ENCODE data around the gene SNORC. TPM values are rescaled to one million over a fixed set of nuclear protein-coding genes. Genes with fewer than 3 reads are reported as not detected.

SNORC gene
- total RNA-seq, 4 donors from 2014 or later: 2.5 to 27.2 (median 14.1) TPM

DNA sequence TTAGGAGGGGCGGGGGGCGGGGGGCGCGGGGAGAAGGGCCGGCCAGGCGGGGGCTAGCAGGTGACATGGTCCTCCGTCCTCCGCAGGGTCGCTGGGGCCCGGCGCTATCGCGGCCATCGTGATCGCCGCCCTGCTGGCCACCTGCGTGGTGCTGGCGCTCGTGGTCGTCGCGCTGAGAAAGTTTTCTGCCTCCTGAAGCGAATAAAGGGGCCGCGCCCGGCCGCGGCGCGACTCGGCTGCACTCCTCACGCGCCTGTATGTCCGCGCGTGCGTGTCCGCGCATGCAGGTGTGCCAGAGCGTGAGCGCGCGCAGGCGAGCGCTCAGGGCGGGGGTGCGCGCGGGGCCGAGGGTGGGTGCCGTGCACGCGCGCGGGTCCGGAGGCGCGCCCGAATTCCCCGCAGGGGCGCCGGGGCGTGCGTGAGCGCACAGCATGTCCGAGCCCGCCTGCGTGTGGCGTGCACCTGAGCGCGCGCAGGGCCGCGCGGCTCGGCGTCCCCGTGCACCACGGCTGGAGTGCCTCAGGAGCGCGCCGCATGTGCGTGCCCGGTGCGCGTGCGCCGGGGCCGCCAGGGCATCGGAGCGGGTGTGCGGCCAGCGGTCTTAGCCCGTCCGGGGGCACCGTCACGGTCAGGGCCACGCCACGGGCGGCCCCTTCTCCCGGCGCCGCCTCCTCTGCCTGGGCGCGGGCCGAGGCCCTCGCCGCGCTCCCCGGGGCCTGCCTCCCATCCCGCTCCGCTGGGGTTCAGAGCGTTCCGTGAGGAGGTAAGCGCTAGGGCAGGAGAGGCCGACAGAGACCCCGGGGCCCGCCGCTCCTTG lies 6.3 kb downstream of the SNORC start:
- intact Hi-C loops (cut with DNase I; ENCODE audit: low total_unique reads): no loop called here
- WGBS, 2 donors: 3% methylated on average over 21 of the region's 119 CpGs; no CpG with 5 or more reads in 1 of the 2 donors
- peak in 1 of 2 donors; percentile 70 for DNase-seq (ENCODE audit: low spot score in 2 of 2)
- peak overlapping the region; percentile 33 for H3K4me3 ChIP-seq (ENCODE audit: low read depth, poor library complexity, severe bottlenecking)
- TF ChIP-seq, protein P1, sequence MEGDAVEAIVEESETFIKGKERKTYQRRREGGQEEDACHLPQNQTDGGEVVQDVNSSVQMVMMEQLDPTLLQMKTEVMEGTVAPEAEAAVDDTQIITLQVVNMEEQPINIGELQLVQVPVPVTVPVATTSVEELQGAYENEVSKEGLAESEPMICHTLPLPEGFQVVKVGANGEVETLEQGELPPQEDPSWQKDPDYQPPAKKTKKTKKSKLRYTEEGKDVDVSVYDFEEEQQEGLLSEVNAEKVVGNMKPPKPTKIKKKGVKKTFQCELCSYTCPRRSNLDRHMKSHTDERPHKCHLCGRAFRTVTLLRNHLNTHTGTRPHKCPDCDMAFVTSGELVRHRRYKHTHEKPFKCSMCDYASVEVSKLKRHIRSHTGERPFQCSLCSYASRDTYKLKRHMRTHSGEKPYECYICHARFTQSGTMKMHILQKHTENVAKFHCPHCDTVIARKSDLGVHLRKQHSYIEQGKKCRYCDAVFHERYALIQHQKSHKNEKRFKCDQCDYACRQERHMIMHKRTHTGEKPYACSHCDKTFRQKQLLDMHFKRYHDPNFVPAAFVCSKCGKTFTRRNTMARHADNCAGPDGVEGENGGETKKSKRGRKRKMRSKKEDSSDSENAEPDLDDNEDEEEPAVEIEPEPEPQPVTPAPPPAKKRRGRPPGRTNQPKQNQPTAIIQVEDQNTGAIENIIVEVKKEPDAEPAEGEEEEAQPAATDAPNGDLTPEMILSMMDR (IDR thresholded peaks at IDR 0.05): no peak
- TF ChIP-seq POLR2A (IDR thresholded peaks at IDR 0.05): no peak

DNA sequence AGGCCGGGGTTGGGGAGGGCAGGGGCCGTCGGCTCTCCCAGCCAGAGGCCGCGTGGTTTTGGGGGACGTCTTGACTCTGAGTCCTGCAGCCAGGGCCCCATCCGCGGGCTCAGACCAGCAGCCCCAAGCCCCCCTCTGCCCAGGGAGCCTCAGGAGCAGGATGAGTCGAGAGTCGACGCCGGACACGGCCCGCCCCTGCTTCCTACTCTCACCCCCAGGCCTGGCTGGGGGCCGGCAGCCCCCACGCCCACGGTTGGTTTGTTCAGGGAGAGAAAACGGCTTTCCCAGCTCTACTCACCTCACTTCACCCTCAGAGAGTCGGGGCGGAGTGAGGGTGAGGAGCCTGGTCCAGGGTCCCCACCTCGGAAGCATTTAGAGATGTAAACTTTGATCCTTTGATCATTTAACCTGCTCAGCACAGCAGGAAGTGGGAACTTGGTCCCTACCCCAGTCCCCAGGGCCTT lies 6.9 kb downstream of the SNORC start:
- DNase-seq (ENCODE audit: low spot score in 2 of 2): peak in 1 of 2 donors; percentile 80
- peak overlapping the region; percentile 33 for H3K4me3 ChIP-seq (ENCODE audit: low read depth, poor library complexity, severe bottlenecking)
- TF ChIP-seq, protein P1 (IDR thresholded peaks at IDR 0.05): no peak
- WGBS, 2 donors: 27 to 39% methylated on average over 15 to 17 of the region's 21 CpGs
- intact Hi-C loops (cut with DNase I; ENCODE audit: low total_unique reads): no loop called here

GRCh38 chr2:232877940-232878511 lies 8.0 kb downstream of the SNORC start:
- peak in 1 of 2 donors; percentile 70 for DNase-seq (ENCODE audit: low spot score in 2 of 2)
- intact Hi-C loops (cut with DNase I; ENCODE audit: low total_unique reads): no loop called here
- no peak overlapping the region for H3K4me3 ChIP-seq (ENCODE audit: low read depth, poor library complexity, severe bottlenecking)
- 90 to 95% methylated on average over 13 of the region's 13 CpGs for WGBS, 2 donors
- no peak for TF ChIP-seq POLR2A (IDR thresholded peaks at IDR 0.05)
- TF ChIP-seq, protein P1 (IDR thresholded peaks at IDR 0.05): no peak

- DNase-seq (ENCODE audit: low spot score in 2 of 2): peak in 1 of 2 donors; percentile 76
- 80 to 86% methylated on average over 15 to 19 of the region's 20 CpGs for WGBS, 2 donors
- no peak overlapping the region for H3K4me3 ChIP-seq (ENCODE audit: low read depth, poor library complexity, severe bottlenecking)
- TF ChIP-seq POLR2A (IDR thresholded peaks at IDR 0.05): no peak
- TF ChIP-seq, protein P1 (IDR thresholded peaks at IDR 0.05): no peak
- intact Hi-C loops (cut with DNase I; ENCODE audit: low total_unique reads): no loop called here
These were observed 9.0 kb downstream of the SNORC start for GRCh38 chr2:232878855-232879617.

DNA sequence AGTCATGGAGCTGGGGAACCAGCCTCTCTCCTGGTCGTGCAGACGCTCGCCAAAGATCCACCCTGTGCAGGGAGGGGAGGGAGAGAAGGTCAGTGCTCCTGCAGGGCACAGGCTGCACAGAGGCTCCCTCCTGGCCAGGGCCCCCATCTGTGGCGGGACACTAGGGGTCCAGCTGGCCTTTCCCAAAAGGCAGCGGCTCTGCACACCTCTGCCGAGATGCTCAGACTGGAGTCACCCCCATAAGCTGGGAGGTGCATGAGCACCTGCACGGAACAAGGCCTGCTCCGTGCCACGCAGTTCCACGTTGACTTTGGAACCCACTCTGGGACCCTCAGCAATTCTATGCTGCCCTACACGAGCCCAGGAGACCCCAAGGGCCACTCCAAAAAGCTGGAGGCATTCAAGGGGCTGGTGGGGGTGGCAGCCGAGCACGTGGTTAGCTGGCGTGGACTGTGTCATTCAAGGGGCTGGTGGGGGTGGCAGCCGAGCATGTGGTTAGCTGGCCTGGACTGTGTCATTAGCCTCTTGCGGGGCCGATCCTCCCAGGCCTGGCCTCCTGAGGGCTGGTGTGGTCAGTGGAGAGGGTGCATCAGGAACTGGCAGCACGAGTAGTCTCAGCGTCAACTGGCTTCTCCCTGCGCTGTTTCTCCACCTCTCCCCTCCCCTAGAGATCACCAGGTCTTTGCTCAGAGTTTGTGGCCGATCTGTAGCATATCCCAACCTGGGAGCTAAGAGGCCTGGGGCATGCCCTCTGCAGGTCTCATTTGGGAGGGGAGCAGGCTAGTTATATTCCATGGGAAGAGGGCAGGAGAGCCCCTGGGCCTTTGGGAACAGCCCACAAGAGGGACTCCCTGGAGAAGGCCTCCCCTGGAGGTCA lies 9.8 kb downstream of the SNORC start:
- WGBS, 2 donors: 83 to 88% methylated on average over 16 to 21 of the region's 21 CpGs

More for the DNA sequence above, 9.8 kb downstream of the SNORC start:
- intact Hi-C loops (cut with DNase I; ENCODE audit: low total_unique reads): no loop called here
- H3K4me3 ChIP-seq (ENCODE audit: low read depth, poor library complexity, severe bottlenecking): no peak overlapping the region
- peak in 1 of 2 donors; percentile 74 for DNase-seq (ENCODE audit: low spot score in 2 of 2)
- no peak for TF ChIP-seq POLR2A (IDR thresholded peaks at IDR 0.05)
- TF ChIP-seq, protein P1 (IDR thresholded peaks at IDR 0.05): no peak

All from lower leg skin (tissue), 4 donors.